ENCODE data around the gene TRAF7.

TRAF7 gene

DNA sequence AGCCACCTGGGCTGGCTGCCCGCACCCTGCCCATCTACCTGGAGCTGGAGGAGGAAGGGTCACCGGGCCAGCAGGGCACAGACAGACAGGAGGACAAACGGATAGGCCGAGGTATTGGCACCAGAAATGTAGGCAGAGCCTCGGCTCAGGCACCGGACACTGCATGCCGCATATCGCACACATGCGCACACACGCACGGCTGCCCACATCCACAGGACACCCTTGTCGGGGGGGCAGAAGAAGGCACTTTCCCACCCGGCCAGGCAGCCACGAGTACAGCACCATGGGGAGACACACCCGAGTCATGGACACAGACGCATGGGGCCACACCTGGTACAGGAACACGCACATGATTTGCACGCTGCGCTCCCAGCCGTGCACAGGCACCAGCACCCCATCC lies 26.4 kb downstream of the TRAF7 start:
- DNase-seq (ENCODE audit: low spot score), result no peak

GRCh38 chr16:2183671-2184070 lies 28.1 kb downstream of the TRAF7 start:
- DNase-seq (ENCODE audit: low spot score), result no peak

DNA sequence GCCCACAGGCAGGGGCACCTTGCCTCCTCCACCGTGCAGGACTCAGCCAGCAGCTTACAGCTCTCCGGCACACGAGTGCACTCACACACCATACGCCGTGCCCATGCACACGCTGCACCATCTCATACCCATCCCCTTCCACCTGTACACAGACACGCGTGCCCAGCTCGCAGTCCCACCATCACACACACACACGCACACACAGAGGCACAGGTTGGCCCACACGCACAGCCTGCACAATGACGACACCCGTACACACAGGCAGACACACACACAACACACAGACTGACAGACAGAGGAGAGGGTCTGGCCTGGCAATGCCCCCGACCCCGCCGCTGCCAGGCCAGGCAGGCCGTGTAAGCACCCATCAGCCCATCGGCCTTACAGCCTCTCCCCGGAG lies 28.8 kb downstream of the TRAF7 start:
- DNase-seq (ENCODE audit: low spot score), result no peak

GRCh38 chr16:2184962-2185361 lies 29.4 kb downstream of the TRAF7 start:
- DNase-seq (ENCODE audit: low spot score), result no peak

DNA sequence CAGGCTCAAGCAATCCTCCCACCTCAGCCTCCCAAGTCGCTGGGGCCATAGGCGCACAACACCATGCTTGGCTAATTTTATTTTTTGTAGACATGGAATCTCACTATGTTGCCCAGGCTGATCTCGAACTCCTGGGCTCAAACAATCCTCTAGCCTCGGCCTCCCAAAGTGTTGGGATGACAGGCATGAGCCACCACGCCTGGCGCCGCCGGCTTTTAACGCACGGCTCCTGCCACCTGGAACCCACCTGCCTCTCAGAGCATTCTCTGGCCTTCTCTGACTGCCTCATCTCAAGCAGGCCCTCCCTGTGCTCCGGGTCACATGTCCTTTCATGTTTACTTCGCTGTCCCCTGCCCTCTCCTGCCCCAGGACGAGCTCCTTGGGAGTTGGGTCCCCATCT lies 30.5 kb downstream of the TRAF7 start:
- DNase-seq (ENCODE audit: low spot score), result no peak

DNA sequence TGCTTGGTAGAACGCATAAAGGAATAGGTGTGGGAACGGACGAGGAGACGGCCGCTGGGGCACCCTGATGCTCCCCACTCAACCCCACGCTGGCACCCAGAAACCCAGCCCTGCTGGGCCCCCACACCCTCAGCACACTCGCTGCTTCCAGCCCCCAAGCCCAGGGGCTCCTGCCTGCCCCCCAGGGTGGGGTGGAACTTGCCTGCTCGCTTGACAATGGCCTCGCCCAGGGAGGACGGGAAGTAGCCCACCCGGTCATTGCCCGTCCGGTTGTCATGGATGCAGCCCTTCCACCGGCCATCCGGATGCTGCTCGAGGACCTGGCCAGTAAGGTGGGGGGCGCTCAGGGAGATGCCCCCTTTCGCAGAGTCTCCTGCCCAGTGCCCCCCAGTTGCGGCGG lies 30.9 kb downstream of the TRAF7 start:
- no peak for DNase-seq (ENCODE audit: low spot score)

GRCh38 chr16:2187212-2187611 lies 31.6 kb downstream of the TRAF7 start:
- no peak for DNase-seq (ENCODE audit: low spot score)

DNA sequence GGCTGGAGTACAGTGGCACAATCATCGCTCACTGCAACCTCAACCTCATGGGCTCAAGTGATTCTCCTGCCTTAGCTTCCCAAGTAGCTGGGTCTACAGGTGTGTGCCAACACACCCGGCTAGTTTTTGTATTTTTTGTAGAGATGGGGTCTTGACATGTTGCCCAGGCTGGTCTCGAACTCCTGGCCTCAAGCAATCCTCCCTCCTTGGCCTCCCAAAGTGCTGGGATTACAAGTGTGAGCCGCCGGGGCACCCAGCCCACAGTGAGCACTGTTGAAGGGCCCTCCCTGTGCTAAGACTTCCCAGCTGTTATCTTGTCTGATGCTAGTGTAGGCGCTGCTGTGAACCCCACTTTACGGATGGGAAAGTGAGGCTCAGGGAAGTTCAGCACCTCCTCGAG lies 32.8 kb downstream of the TRAF7 start:
- DNase-seq (ENCODE audit: low spot score), result no peak

DNA sequence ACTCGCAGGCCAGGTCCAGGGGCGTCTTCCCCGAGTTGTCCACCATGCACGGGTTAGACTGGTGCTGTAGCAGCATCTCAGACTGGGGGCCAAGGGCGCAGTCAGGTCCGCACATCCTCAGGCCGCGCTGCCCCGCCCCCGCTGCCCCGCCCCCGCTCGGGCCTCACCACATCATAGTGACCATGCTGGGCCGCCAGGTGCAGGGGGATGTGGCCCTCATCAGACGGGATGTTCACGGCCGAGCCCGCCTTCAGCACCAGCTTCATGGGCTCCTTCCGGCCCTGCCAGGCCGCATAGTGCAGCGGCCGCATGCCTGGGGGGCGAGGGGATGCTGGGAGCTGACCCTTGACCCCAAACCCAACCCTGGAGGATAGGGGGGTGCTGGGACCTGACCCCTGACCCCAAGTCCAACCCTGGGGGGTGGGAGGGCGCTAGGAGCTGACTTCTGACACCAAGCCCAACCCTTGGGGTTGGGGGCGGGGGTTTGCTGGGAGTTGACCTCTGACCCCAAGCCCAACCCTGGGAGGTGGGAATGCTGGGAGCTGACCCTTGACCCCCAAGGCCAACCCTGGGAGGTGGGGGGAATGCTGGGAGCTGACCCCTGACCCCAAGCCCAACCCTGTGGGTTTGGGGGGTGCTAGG lies 33.8 kb downstream of the TRAF7 start:
- DNase-seq (ENCODE audit: low spot score), result no peak

DNA sequence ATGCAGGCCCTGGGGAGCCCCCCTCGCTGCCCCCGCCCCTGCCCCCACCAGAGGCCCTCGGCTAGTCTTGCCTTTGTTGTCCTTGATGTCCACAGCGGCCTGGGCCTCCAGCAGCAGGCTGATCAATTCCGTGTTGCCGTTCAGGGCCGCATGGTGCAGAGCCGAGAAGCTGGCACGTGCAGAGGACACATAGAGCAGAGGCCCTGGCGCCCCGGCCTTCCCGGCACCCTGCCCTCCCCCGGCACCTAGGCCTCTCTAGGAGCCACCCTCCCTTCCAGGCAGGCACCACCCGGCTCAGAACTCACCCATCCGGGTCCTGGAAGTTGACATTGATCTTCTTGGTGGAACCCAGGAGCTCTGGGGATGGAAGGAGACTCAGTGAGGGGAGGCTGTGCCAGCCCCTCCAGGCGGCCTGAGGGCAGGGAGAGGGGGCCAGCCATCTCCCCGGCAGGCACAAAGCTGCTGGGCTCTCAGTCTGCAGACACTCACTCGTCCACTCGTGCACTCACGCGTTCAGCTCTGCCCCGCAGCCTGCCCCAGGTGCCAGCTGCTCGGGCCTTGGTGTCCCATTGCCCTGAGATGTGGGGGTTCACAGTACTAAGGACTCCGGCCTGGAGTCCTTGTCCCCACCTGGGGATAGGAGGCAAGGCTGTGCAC lies 34.5 kb downstream of the TRAF7 start:
- no peak for DNase-seq (ENCODE audit: low spot score)

DNA sequence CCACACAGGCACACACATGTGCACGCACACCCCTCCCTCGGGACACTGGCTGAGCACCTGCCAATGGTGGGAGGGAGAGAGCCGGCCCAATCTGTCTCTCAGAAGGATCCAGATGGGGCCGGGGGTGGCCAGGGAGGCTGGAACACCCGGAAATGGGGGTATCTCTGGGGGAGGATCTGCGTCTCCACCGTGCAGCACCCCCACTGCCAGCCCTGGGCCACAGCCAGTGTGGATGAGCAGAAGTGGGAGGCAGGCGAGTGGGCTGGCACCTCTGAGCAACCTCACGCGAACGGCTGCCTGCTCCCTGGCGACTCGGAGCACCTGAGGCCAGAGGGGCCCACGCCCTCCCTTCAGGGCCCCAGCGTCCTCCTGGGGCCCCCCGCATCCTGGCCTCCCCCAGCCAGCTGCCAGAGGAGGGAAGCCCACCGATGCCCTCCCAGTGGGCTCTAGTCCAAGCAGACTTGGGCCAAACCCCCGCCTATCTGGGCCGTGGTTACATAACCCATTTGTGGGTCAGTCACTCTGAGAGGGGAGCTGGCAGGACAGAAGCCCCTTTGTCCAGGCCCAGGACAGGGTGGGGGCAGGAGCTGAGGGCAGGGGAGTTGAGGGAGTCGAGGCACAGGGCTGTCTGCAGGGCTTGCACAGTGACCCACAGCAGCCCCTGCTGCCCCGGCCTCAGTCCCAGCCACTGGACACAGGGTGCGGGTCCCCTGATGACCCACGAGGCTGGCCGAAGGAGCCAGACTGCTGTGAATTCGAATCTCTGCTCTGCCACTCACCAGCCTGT lies 35.3 kb downstream of the TRAF7 start:
- no peak for DNase-seq (ENCODE audit: low spot score)

GRCh38 chr16:2191446-2191706 lies 35.8 kb downstream of the TRAF7 start:
- DNase-seq (ENCODE audit: low spot score), result no peak

GRCh38 chr16:2194166-2194834 lies 38.7 kb downstream of the TRAF7 start:
- no peak for DNase-seq (ENCODE audit: low spot score)

DNA sequence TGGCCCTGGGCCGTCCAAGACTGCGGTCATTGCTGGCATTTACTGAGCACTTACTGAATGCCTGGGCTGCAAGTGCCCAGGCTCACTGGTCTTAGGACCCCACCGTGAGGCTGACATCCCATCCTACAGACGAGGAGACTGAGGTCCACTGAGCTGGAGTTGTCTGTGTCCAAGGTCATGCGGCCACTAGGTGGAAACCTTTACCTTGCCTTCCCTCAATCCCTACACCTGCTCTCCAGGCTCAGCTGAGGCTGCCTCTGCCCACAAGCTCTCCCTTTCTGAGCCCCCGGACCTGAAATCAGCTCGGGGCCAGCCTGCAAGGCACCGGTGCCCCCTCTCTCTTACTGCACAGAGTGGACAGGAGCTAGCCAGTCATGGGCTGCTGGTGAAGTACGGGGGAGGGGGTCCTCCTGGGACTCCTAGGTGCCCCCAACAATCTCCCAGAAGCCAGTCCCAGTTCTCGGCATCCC lies 39.3 kb downstream of the TRAF7 start:
- peak; percentile 90 for DNase-seq (ENCODE audit: low spot score)

GRCh38 chr16:2195322-2196161 lies 40.0 kb downstream of the TRAF7 start:
- no peak for DNase-seq (ENCODE audit: low spot score)

GRCh38 chr16:2196162-2196980 lies 40.8 kb downstream of the TRAF7 start, which contains the start of gene CASKIN1:
Gene CASKIN1, minus strand, starts transcription at chr16:2196605. Its CDS starts 173 bp downstream, at chr16:2196432.
- no peak for DNase-seq (ENCODE audit: low spot score)

DNA sequence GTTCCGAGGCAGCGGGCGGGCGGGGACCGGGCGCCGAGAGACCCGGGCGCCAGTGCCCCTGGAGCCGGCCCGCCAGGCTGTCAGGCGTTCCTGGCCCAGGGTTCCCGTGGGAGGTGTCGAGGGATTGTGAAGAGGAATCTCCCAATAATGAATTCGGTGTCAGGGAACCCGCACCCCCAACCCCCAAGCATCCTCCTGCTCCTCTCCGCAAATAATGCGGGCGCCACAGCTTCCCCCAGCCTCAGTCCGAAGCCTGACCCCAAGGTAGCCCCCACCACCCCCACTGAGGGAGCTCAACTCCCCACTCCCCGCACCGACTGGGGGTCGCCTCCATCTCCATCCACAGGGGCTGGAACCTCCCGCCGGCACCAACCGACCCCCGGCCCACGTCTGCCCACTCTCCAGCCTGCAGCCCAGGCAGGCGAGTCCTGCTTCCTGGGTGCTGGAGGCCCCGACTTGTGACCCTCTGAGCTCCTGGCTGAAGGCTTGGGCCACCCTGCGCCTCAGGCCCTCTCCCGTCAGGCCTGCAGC lies 41.5 kb downstream of the TRAF7 start:
- no peak for DNase-seq (ENCODE audit: low spot score)

DNA sequence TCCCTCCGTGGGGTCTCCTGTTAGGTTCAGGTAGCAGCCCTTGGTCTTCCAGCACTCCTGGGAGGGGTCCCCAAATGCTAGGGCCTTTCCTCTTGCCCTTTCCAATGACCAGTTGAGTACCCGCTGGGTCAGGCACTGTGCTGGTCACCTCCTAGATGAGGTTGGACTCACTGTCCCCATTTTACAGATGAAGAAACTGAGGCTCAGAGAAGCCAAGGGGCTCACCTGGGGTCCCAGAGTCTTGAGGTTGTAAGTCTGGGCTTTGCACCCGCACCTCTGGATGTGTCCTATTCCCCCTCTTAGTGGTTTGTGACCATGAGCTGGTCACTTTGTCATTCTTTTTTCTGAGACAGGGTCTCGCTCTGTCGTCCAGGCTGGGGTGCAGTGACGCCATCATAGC lies 42.2 kb downstream of the TRAF7 start:
- DNase-seq (ENCODE audit: low spot score), result no peak

DNA sequence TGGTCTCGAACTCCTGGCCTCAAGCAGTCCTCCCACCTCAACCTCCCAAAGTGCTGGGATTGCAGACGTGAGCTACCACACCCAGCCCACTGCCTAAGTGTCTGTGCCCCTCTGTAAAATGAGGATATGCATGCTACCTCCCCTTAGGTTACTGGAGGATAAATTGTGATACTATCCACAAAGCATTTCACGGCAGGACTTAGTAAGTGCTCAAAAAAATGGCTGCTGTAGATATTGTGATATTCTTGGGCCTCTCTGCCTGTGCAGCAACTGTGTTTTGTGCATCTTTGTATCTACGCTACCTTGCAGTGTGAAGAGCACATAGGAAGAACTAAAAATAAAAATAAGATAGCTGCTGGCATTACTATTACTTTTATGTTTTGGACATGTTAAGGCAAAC lies 42.7 kb downstream of the TRAF7 start:
- DNase-seq (ENCODE audit: low spot score), result no peak

DNA sequence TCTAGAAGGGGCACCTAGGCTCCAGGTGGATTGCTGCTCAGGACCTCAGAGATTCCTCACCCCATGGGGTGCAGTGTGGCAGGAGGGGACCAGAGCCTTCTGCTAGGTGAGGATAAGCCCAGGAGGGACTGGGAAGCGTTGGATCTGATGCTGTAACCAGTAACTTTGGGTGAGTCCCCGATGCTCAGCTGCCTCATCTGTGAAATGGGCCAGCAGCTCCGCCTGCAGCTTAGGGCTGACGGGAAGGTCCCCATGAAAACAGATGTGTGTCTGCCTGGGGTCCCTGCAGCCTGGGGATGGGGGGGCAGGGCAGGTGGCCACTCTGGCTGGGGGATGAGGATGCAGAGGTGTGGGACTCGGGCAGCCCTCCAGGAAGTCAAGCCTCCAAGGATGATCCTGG lies 43.5 kb downstream of the TRAF7 start:
- no peak for DNase-seq (ENCODE audit: low spot score)

DNA sequence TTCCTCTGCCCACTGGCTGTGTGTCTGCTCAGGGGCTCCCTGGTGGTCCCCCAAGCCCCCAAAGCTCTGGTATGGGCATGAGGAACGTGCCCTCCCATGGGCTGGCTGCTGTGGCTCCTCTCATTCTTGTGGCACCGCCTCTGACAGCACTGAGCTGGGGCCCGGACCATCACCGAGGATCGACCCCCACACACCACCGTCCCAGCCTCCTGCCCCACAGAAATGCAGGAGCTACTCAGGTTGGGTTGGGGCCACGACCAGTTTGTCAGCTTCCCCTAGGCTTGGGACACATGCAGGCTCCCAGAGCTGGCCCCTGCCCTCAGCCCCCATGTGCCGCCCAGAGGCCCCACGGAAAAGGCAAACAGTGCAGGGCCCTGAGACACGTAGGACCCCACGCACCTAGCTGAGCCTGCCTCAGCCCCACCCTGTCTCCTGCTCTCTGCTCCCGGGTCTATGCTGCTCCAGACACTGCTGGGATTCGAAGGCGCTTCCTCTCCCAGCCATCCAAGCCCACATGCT lies 44.1 kb downstream of the TRAF7 start:
- no peak for DNase-seq (ENCODE audit: low spot score)
